Right lobe of liver (tissue), 4 donors: ENCODE measurements around the gene EEF2K.

ENCODE experiments used
- POLR2A ChIP-seq: fragments of 450-650 bp; IDR thresholded peaks from one replicate; pipeline ENCODE4 v1.6.1; 2017; ENCODE audit warnings: antibody characterized with exemption, mild to moderate bottlenecking
- TF ChIP-seq, protein P1 (sequence below), 4 donors: fragments of 200-600 bp in 3 of 4; fragments of 450-650 bp in 1 of 4; IDR thresholded peaks; one replicate each; pipeline versions ENCODE4 v1.5.1 to v1.8.0; 2016 to 2022; ENCODE audit warnings: antibody characterized with exemption in 4 of 4, mild to moderate bottlenecking in 2 of 4
- donor health status: DM: no; HTN: no; CAD: no.
- donor health status: DM: no; HTN: no; CAD: no.
- donor health status: DM: no; HTN: yes; CAD: no.

DNA sequence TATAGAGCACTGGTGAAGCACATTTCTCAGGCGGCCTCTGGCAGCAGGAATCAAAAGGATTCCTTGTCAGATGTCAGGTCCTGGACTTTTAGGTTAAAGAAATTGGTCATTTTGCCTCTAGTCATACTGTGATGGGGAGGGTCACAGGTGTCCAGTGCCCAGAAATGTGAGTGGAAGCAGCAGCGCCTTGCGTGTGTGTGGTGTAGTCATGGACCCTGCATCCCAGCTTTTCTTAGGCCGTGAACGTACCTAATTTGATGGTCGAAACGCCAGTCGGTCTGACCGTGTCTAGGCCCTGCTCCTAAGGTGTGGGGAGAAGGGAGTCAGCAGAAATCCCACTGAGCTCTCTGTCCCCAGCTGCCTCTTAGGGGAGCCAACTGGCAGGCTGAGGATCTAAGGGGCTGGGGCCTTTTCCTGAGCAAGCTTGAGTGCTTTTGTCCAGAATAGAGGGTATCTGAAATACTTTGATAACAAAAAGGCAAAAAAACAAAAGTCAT lies 123.2 kb downstream of the EEF2K start:
- TF ChIP-seq, protein P1, sequence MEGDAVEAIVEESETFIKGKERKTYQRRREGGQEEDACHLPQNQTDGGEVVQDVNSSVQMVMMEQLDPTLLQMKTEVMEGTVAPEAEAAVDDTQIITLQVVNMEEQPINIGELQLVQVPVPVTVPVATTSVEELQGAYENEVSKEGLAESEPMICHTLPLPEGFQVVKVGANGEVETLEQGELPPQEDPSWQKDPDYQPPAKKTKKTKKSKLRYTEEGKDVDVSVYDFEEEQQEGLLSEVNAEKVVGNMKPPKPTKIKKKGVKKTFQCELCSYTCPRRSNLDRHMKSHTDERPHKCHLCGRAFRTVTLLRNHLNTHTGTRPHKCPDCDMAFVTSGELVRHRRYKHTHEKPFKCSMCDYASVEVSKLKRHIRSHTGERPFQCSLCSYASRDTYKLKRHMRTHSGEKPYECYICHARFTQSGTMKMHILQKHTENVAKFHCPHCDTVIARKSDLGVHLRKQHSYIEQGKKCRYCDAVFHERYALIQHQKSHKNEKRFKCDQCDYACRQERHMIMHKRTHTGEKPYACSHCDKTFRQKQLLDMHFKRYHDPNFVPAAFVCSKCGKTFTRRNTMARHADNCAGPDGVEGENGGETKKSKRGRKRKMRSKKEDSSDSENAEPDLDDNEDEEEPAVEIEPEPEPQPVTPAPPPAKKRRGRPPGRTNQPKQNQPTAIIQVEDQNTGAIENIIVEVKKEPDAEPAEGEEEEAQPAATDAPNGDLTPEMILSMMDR (IDR thresholded peaks at IDR 0.05), result no peak
- no peak for TF ChIP-seq POLR2A
